Measurements from ENCODE around the gene INCA1. TPM values are rescaled to one million over a fixed set of nuclear protein-coding genes. Genes with fewer than 3 reads are reported as not detected.

The INCA1 gene
- total and polyA plus RNA-seq, 4 donors, result 0.28 to 0.75 (median 0.55) TPM

- peak; percentile 74 for DNase-seq (ENCODE audit: low spot score)
- Histone ChIP-seq H3K27me3 (ENCODE audit: control insufficient read depth in 4 of 4, insufficient read depth in 4 of 4, low read length in 3 of 4) (no peaks in the 10 kb centered on the region), H3K4me3 (ENCODE audit: low read depth in 1 of 3, low read length in 3 of 3) (peak within 1 kb of the TSS; percentile 53 to 91 (median 56)), H3K36me3 (ENCODE audit: control insufficient read depth in 4 of 4, insufficient read depth in 3 of 4, low read depth in 1 of 4, low read length in 3 of 4) (peaks cover 0 to 2% (median under 1%) of the 10 kb centered on the region in 4 donors), H3K9ac (ENCODE audit: low read depth in 1 of 2, low read length in 2 of 2) (peak within 1 kb of the TSS; percentile 66 to 69), H3K9me3 (ENCODE audit: control insufficient read depth in 4 of 4, low read length in 3 of 4) (no peaks in the 10 kb centered on the region), H3K27ac (ENCODE audit: low read depth in 1 of 2, low read length in 2 of 2) (peak within 1 kb of the TSS; percentile 95 to 96), H3K4me1 (ENCODE audit: control insufficient read depth in 4 of 4, insufficient read depth in 4 of 4, low read length in 3 of 4) (peaks cover 10 to 55% (median 42%) of the 10 kb centered on the region in 4 donors)
- 20% methylated on average over 7 of the region's 7 CpGs for WGBS
- TF ChIP-seq NR2F2 (IDR thresholded peaks at IDR 0.05) (peak; percentile 63), HNF4G (IDR thresholded peaks at IDR 0.05) (peak; percentile 54), JUND (IDR thresholded peaks at IDR 0.05) (peak in 1 of 2 donors; percentile 20), RXRA (IDR thresholded peaks at IDR 0.05) (peak; percentile 38 to 58), RAD21 (IDR thresholded peaks at IDR 0.05) (peak in 1 of 2 donors; percentile 19), TAF1 (conservative IDR thresholded peaks at IDR 0.05) (peak; percentile 49), FOXA2 (IDR thresholded peaks at IDR 0.05) (no peak), CTCF (IDR thresholded peaks at IDR 0.05; ENCODE audit: low read depth, low read length, missing input control) (no peak), YY1 (IDR thresholded peaks at IDR 0.05) (no peak), EGR1 (IDR thresholded peaks at IDR 0.05; ENCODE audit: low read depth in 2 of 2) (no peak), HNF4A (conservative IDR thresholded peaks at IDR 0.05) (peak; percentile 72 to 79), FOXA1 (IDR thresholded peaks at IDR 0.05) (no peak), SP1 (IDR thresholded peaks at IDR 0.05) (peak; percentile 81), MAX (IDR thresholded peaks at IDR 0.05) (no peak), GABPA (IDR thresholded peaks at IDR 0.05 in 1 of 2, conservative IDR thresholded peaks at IDR 0.05 in 1 of 2) (no peak)
- TF ChIP-seq, protein P1, sequence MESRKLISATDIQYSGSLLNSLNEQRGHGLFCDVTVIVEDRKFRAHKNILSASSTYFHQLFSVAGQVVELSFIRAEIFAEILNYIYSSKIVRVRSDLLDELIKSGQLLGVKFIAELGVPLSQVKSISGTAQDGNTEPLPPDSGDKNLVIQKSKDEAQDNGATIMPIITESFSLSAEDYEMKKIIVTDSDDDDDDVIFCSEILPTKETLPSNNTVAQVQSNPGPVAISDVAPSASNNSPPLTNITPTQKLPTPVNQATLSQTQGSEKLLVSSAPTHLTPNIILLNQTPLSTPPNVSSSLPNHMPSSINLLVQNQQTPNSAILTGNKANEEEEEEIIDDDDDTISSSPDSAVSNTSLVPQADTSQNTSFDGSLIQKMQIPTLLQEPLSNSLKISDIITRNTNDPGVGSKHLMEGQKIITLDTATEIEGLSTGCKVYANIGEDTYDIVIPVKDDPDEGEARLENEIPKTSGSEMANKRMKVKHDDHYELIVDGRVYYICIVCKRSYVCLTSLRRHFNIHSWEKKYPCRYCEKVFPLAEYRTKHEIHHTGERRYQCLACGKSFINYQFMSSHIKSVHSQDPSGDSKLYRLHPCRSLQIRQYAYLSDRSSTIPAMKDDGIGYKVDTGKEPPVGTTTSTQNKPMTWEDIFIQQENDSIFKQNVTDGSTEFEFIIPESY (IDR thresholded peaks at IDR 0.05), result peak; percentile 45
- TF ChIP-seq, protein P2, sequence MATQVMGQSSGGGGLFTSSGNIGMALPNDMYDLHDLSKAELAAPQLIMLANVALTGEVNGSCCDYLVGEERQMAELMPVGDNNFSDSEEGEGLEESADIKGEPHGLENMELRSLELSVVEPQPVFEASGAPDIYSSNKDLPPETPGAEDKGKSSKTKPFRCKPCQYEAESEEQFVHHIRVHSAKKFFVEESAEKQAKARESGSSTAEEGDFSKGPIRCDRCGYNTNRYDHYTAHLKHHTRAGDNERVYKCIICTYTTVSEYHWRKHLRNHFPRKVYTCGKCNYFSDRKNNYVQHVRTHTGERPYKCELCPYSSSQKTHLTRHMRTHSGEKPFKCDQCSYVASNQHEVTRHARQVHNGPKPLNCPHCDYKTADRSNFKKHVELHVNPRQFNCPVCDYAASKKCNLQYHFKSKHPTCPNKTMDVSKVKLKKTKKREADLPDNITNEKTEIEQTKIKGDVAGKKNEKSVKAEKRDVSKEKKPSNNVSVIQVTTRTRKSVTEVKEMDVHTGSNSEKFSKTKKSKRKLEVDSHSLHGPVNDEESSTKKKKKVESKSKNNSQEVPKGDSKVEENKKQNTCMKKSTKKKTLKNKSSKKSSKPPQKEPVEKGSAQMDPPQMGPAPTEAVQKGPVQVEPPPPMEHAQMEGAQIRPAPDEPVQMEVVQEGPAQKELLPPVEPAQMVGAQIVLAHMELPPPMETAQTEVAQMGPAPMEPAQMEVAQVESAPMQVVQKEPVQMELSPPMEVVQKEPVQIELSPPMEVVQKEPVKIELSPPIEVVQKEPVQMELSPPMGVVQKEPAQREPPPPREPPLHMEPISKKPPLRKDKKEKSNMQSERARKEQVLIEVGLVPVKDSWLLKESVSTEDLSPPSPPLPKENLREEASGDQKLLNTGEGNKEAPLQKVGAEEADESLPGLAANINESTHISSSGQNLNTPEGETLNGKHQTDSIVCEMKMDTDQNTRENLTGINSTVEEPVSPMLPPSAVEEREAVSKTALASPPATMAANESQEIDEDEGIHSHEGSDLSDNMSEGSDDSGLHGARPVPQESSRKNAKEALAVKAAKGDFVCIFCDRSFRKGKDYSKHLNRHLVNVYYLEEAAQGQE (IDR thresholded peaks at IDR 0.05), result peak; percentile 22
- TF ChIP-seq, protein P3, sequence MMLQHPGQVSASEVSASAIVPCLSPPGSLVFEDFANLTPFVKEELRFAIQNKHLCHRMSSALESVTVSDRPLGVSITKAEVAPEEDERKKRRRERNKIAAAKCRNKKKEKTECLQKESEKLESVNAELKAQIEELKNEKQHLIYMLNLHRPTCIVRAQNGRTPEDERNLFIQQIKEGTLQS (IDR thresholded peaks at IDR 0.05), result no peak
Observed at GRCh38 chr17:4950746-4951204, 46.5 kb downstream of the INCA1 start, which contains the start of gene ENO3. ENO3 (plus strand) TSS chr17:4951119; CDS start chr17:4951830, 711 bp downstream.
